ENCODE data around the gene MYBPH.

- TF ChIP-seq CTCF (IDR thresholded peaks at IDR 0.05): no peak
- no peak for TF ChIP-seq POLR2A (IDR thresholded peaks at IDR 0.05)
Measured at GRCh38 chr1:203187304-203187685, 11.7 kb upstream of the MYBPH start.

Data from adrenal gland (tissue), 5 donors.